ENCODE data around the gene EML1.

- TF ChIP-seq CTCF (IDR thresholded peaks at IDR 0.05; ENCODE audit: low read depth, low read length): no peak
- no peak for TF ChIP-seq MYC (IDR thresholded peaks at IDR 0.05; ENCODE audit: low read depth, low read length)
- no peak for TF ChIP-seq POLR2A (IDR thresholded peaks at IDR 0.05; ENCODE audit: extremely low read depth, insufficient read length)
These were observed 10.0 kb downstream of the EML1 start for GRCh38 chr14:99803106-99803775.

All from NB4 (cell line).